Hematopoietic multipotent progenitor cell treated with erythropoietin and hydrocortisone succinate and interleukin-3 and kit ligand, for 15 days (in vitro differentiated cells): Measurements from ENCODE around the gene DGKG.

ENCODE experiments used
- DNase-seq: peaks from one replicate; pipeline ENCODE4 v3.0.0-alpha.2; 2015; ENCODE audit warnings: low spot score

DGKG gene

GRCh38 chr3:186367631-186368030 lies 5.6 kb upstream of the DGKG start:
- no peak for DNase-seq

DNA sequence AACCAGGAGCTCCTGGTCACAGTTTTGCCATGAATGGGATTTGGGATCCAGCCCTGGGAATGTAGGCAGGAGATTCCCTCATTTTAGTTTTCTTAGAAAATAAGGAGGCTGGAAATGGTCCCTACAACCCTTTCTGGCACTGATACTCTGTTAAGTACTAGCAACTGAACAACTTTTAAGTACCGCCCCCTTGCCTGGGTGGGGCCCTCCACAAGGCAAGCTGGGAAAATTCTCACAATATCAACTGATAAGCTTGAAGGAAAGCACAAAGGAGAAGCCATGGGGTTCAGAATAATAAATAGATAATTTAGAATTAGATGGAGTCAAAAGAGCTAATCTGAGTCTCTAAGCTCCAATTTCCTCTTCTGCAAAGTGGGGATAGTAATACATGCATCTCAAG lies 4.2 kb upstream of the DGKG start:
- no peak for DNase-seq

GRCh38 chr3:186365202-186365974 lies 3.4 kb upstream of the DGKG start:
- DNase-seq = no peak

DNA sequence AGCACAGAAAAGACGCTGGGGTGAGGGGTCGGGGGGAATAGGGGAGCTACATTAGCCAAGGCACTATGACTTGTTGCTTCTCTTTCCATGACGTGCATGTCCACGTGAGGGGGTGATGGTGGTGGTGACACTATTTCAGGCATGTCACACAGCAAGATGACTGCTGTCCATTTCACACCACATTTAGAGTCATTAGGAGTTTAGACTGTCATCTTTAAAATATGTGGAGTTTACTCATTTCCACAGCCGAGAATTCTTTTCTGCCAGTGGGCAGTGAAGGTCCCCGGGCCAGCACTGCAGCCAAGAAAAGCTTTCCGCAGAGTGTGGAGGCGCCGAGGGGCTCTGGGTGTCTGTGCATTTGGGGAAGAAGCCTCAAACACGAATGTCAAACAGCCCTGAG lies 954 bp upstream of the DGKG start:
- no peak for DNase-seq

DNA sequence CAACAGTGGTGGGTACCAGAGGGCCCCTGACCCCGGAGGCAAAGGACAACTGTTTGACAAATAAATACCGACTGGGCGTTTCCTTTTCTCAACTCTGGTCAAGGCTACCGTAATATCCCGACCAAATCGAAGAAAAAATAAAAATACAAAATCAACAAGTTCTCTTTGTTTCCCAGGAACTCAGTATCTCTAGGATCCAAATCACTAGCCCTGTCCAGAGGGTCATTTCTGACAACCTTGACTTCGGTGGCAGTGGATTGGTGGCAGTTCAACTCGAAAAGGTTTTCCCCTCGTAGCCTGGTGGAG lies 456 bp upstream of the DGKG start:
- no peak for DNase-seq

- no peak for DNase-seq
Measured at GRCh38 chr3:186361246-186361761, 730 bp downstream of the DGKG start.

- DNase-seq = no peak
Measured at GRCh38 chr3:186360779-186361178, 1.3 kb downstream of the DGKG start.

- no peak for DNase-seq
Measured at GRCh38 chr3:186359078-186359477, 3.0 kb downstream of the DGKG start.

GRCh38 chr3:186356152-186356551 lies 5.9 kb downstream of the DGKG start:
- DNase-seq = no peak

DNA sequence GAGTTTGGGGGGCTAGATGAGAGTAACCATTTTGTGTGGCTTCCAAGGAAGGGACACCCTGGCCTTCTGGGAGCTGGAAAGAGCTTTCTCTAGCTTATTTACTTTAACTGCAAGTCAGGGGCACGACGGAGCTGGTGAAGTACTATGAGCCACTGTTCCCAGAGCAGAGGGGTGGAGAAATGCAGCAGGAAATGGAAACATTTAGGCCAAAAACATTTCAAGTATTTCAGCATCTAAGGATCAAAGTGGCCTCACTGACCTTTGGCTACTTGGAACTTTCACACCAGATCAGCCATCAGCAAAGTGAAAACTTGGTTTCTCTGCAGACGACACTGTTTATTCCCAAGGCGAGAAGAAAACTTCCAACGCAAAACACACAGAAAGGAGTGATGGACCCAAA lies 7.9 kb downstream of the DGKG start:
- DNase-seq = no peak

DNA sequence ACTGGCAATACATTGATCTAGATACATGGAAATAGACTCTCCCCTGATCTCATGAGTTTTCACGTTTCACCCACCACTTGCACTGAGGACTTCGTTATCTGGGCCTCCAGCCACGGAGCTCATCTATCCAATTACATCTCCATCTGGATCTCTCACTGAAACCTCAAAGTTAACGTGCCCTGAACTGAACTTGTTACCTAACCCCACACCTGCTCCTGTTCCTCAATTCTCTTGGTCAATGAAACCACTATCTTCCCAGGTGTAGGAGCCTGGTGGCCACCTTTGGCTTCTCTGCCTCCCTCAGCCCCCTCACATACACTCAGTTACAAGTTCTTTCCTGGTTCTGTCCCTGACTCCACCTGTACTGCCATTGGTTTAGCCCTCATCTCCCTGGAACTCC lies 9.7 kb downstream of the DGKG start:
- DNase-seq = no peak

DNA sequence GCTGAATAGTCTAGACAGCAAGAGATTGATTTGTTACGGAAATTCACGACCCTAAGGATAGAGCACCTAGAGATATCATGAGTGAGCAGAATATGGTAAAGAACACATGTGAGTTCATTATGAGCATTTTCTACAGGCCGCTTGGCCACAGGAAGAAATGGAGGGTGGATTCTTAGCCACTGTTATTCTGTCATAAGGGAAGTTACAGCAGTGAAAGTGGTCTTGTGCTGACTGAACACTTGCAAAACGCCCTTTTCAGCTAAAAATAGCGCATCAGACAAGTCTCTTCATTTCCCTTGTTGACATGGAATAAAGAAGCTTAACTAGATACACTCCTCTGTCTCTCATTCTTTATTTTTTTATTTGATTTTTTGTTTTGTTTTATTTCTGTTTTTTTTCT lies 19.8 kb downstream of the DGKG start:
- DNase-seq = no peak

- no peak for DNase-seq
Measured at GRCh38 chr3:186340204-186340603, 21.8 kb downstream of the DGKG start.

- DNase-seq = no peak
Measured at GRCh38 chr3:186339180-186339918, 22.7 kb downstream of the DGKG start.

DNA sequence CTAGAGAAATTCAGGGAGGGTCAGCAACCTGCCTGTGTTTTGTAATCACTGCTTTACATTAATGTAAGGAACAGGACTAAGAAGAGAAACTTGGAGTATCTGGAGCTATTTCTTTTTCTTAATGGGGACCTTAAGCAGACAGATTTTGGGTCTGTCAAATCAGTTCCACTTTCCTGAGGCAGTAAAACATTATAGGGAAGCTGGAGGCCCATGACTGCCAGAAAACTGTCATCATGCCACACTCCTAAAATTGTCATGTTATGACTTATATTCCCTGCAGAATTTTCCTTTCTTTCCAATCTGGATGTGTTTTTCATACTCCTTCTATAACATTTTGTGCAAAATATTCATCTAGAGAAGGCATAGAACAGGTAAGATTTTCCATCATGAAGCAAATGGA lies 28.8 kb downstream of the DGKG start:
- no peak for DNase-seq

- no peak for DNase-seq
Measured at GRCh38 chr3:186330772-186331460, 31.1 kb downstream of the DGKG start.

GRCh38 chr3:186329589-186329988 lies 32.4 kb downstream of the DGKG start:
- no peak for DNase-seq

GRCh38 chr3:186327912-186328487 lies 34.0 kb downstream of the DGKG start:
- no peak for DNase-seq

DNA sequence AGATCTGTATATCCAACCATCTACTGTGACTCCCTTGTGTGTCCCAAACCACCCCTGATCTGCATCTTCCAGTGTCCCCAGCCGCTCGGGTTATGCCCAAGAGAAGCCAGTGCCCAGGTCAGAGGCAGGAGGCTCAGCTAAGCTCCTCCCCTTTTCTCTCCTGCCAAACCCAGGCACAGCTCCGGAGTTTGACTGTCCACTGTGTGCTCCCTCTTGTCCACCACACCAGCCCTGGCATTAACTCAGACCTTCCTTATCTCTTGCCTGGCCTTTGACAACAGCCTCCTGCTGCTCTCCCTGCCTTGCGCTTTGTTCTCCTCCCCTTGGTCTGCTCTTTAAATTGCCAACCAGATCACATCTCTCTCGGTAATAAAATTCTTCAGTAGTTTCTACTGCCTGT lies 39.3 kb downstream of the DGKG start:
- DNase-seq = no peak

DNA sequence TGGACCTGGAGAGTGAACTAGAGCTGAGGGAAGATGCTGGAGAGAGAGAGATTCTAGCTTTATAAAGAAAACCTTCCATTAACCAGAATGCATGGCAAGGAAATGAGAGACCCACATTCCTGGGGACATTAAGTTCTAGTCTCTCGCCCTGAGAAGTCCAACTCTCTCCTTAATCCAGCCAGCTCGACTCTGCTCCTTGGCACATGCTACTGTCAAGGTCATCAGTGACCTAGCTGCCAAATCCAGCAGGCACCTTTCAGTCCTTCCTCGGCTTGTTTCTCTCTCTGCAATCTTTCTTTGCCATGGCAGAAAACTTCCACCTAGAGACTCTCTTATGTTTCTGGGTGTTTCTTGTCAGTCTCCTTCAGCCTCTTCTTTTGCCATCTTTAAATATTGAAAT lies 40.3 kb downstream of the DGKG start:
- DNase-seq = no peak

- no peak for DNase-seq
Measured at GRCh38 chr3:186320862-186321568, 41.0 kb downstream of the DGKG start.

DNA sequence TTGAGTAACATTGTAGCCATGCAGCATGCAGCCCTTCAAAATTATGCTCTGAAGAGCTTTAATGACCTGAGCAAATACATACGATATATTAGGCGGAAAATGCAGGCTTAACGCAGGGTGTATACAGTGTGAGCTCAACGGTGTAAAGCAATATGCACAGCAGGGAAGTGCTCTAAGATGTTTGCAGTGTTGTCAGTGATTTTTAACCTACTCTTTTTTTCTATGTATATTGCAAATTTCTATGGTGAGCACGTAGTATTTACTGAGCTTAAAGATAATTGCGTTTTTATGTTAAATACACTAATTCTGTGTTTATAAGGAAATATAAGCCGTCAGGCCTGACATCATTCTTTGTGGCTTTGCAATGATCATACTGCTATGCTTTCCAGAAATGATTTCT lies 42.1 kb downstream of the DGKG start:
- no peak for DNase-seq
